Peyer's patch (tissue), 4 donors: ENCODE data around the gene DIP2A. TPM values are rescaled to one million over a fixed set of nuclear protein-coding genes. Genes with fewer than 3 reads are reported as not detected.

ENCODE experiments used
- DNase-seq, 3 donors: peaks; one replicate each; pipeline ENCODE4 v3.0.0-alpha.2; 2017 to 2019
- H3K27ac ChIP-seq, 4 donors: fragments of 200-600 bp; sonication (generic); one replicate each; pipeline ENCODE4 v1.5.1; 2016 to 2019
- H3K27me3 ChIP-seq, 2 donors: fragments of 200-600 bp; sonication (generic); one replicate each; pipeline ENCODE4 v1.5.1; 2019
- H3K36me3 ChIP-seq, 3 donors: fragments of 200-600 bp; sonication (generic); one replicate each; pipeline ENCODE4 v1.5.1; 2016 to 2019
- H3K4me1 ChIP-seq, 4 donors: fragments of 200-600 bp; sonication (generic); one replicate each; pipeline ENCODE4 v1.5.1; 2016 to 2019
- H3K4me3 ChIP-seq, 4 donors: fragments of 200-600 bp; sonication (generic); 1 replicate in 3 of 4; 2 replicates in 1 of 4; pipeline ENCODE4 v1.5.1; 2016 to 2019; ENCODE audit warnings: mild to moderate bottlenecking in 1 of 4
- H3K9me3 ChIP-seq, 4 donors: fragments of 200-600 bp; sonication (generic); one replicate each; pipeline ENCODE4 v1.5.1; 2016 to 2019; ENCODE audit warnings: mild to moderate bottlenecking in 1 of 4
- CTCF ChIP-seq, 6 experiments: fragments of 450-650 bp in 4 of 6; fragments of 200-600 bp in 2 of 6; sonication (generic) in 1 of 6; IDR thresholded peaks; one replicate each; pipeline ENCODE4 v1.5.1; 2017 to 2019; ENCODE audit warnings: antibody characterized with exemption in 6 of 6, mild to moderate bottlenecking in 3 of 6, moderate library complexity in 1 of 6
- POLR2A ChIP-seq, 2 donors: fragments of 450-650 bp; IDR thresholded peaks; one replicate each; pipeline ENCODE4 v1.5.1; 2017; ENCODE audit warnings: antibody characterized with exemption in 2 of 2, mild to moderate bottlenecking in 2 of 2, moderate library complexity in 2 of 2
- total RNA-seq, 4 donors: library from RNA; depleted of rRNA; stranded (reverse); fragments of >200 nt; gene quantifications; one replicate each; pipeline ENCODE4 v1.1.0, GENCODE V29; 2016

Gene DIP2A
- total RNA-seq, 4 donors from 2014 or later: 69.9 to 108 (median 85.3) TPM

- Histone ChIP-seq H3K4me1 (peaks cover 0 to 3% (median 0%) of the 10 kb centered on the region in 4 donors), H3K36me3 (peaks cover 0 to 91% (median 0%) of the 10 kb centered on the region in 3 donors), H3K9me3 (no peaks in the 10 kb centered on the region), H3K27me3 (no peaks in the 10 kb centered on the region), H3K4me3 (no peak overlapping the region), H3K27ac (no peak overlapping the region)
- DNase-seq: no peak
- TF ChIP-seq CTCF (IDR thresholded peaks at IDR 0.05): no peak
- TF ChIP-seq POLR2A (IDR thresholded peaks at IDR 0.05): no peak
Observed at GRCh38 chr21:46562472-46562871, 103.8 kb downstream of the DIP2A start.

- no peak overlapping the region for H3K27ac ChIP-seq
- no peak overlapping the region for H3K4me3 ChIP-seq
- no peaks in the 10 kb centered on the region for H3K27me3 ChIP-seq
- H3K9me3 ChIP-seq: no peaks in the 10 kb centered on the region
- DNase-seq: no peak
- H3K36me3 ChIP-seq: peaks cover 0 to 91% (median 0%) of the 10 kb centered on the region in 3 donors
- no peak for TF ChIP-seq CTCF (IDR thresholded peaks at IDR 0.05)
- TF ChIP-seq POLR2A (IDR thresholded peaks at IDR 0.05): no peak
- H3K4me1 ChIP-seq: peaks cover 0 to 3% (median 0%) of the 10 kb centered on the region in 4 donors
Observed at GRCh38 chr21:46562964-46563607, 104.4 kb downstream of the DIP2A start.

- TF ChIP-seq POLR2A (IDR thresholded peaks at IDR 0.05): no peak
- no peak for TF ChIP-seq CTCF (IDR thresholded peaks at IDR 0.05)
- no peaks in the 10 kb centered on the region for H3K4me1 ChIP-seq
- no peaks in the 10 kb centered on the region for H3K9me3 ChIP-seq
- H3K4me3 ChIP-seq: no peak overlapping the region
- peaks cover 0 to 91% (median 0%) of the 10 kb centered on the region in 3 donors for H3K36me3 ChIP-seq
- H3K27ac ChIP-seq: no peak overlapping the region
- DNase-seq: no peak
- no peaks in the 10 kb centered on the region for H3K27me3 ChIP-seq
Observed at GRCh38 chr21:46564391-46564790, 105.7 kb downstream of the DIP2A start.

- Histone ChIP-seq H3K27ac (no peak overlapping the region), H3K9me3 (no peaks in the 10 kb centered on the region), H3K27me3 (no peaks in the 10 kb centered on the region), H3K36me3 (peaks cover 0 to 89% (median 0%) of the 10 kb centered on the region in 3 donors), H3K4me3 (no peak overlapping the region), H3K4me1 (no peaks in the 10 kb centered on the region)
- DNase-seq: no peak
- TF ChIP-seq POLR2A (IDR thresholded peaks at IDR 0.05) (no peak), CTCF (IDR thresholded peaks at IDR 0.05) (no peak)
Observed at GRCh38 chr21:46567348-46567747, 108.7 kb downstream of the DIP2A start.

GRCh38 chr21:46568562-46568961 is 109.9 kb downstream of the DIP2A start:
- no peak for DNase-seq
- no peak overlapping the region for H3K27ac ChIP-seq
- no peak for TF ChIP-seq POLR2A (IDR thresholded peaks at IDR 0.05)
- H3K9me3 ChIP-seq: no peaks in the 10 kb centered on the region
- H3K36me3 ChIP-seq: peaks cover 0 to 84% (median 0%) of the 10 kb centered on the region in 3 donors
- no peaks in the 10 kb centered on the region for H3K4me1 ChIP-seq
- H3K4me3 ChIP-seq: no peak overlapping the region
- H3K27me3 ChIP-seq: no peaks in the 10 kb centered on the region

- Histone ChIP-seq H3K9me3 (no peaks in the 10 kb centered on the region), H3K36me3 (peaks cover 0 to 79% (median 0%) of the 10 kb centered on the region in 3 donors), H3K27me3 (no peaks in the 10 kb centered on the region), H3K4me1 (no peaks in the 10 kb centered on the region), H3K4me3 (no peak overlapping the region), H3K27ac (no peak overlapping the region)
- TF ChIP-seq CTCF (IDR thresholded peaks at IDR 0.05): no peak
- no peak for TF ChIP-seq POLR2A (IDR thresholded peaks at IDR 0.05)
- DNase-seq: no peak
Observed at GRCh38 chr21:46569081-46569480, 110.4 kb downstream of the DIP2A start.
